K562 (cell line): ENCODE data around the gene IGFBP7. TPM values are rescaled to one million over a fixed set of nuclear protein-coding genes. Genes with fewer than 3 reads are reported as not detected.

Experiments
- MGA ChIP-seq: fragments of 450-650 bp; IDR thresholded peaks from 2 replicates; pipeline ENCODE4 v1.6.1; 2016; ENCODE audit warnings: mild to moderate bottlenecking, moderate library complexity
- NONO ChIP-seq, 2 experiments: fragments of 200-400 bp in 1 of 2; fragments of 450-650 bp in 1 of 2; formaldehyde crosslinking in 1 of 2; IDR thresholded peaks; 2 replicates each; pipeline ENCODE4 v1.6.1; 2017; ENCODE audit warnings: low read depth in 2 of 2, mild to moderate bottlenecking in 2 of 2, moderate library complexity in 2 of 2, low read length in 1 of 2
- ZNF592 ChIP-seq: fragments of 450-650 bp; IDR thresholded peaks from 2 replicates; pipeline ENCODE4 v1.6.1; 2017; ENCODE audit warnings: antibody characterized with exemption, mild to moderate bottlenecking
- polyA plus RNA-seq, 8 experiments: library from polyadenylated mRNA; depleted of rRNA in 4 of 8; stranded (reverse) in 5 of 8; unstranded in 3 of 8; fragments of >200 nt; fragmentation: Nextera tagmentation in 2 of 8; fragmentation: Illumina TruSeq in 1 of 8; extraction: Ambion mirVana in 2 of 8; extraction: Trizol in 1 of 8; gene quantifications; 2 replicates each; pipeline versions ENCODE4 v1.2.1 to v1.2.3, GENCODE V29; 2011 to 2014; ENCODE audit warnings: inconsistent platforms in 1 of 8, missing spikeins in 1 of 8
- total RNA-seq, 7 experiments: library from RNA; depleted of rRNA in 6 of 7; stranded (reverse); fragments of >200 nt in 6 of 7; fragmentation: Illumina TruSeq in 2 of 7; extraction: Trizol in 2 of 7; gene quantifications; 2 replicates each; pipeline versions ENCODE4 v1.2.1 to v1.2.3, GENCODE V29; 2011 to 2021; ENCODE audit warnings: low replicate concordance in 1 of 7

The IGFBP7 gene
- total and polyA plus RNA-seq, 9 of the 15 experiments (the other 6 are each of a cell fraction or from before 2014, with no cell fraction given) = 0.27 to 0.49 (median 0.29) TPM; not detected in 6

- no peak for TF ChIP-seq MGA
- TF ChIP-seq ZNF592 = no peak
- no peak for TF ChIP-seq NONO (IDR thresholded peaks at IDR 0.05; ENCODE audit: low read depth in 2 of 2, low read length in 1 of 2)
Measured at GRCh38 chr4:57154191-57154590, 44.0 kb upstream of the IGFBP7 start (continued).
